Right renal cortex interstitium (tissue), 3 donors: Measurements from ENCODE around the gene ADCYAP1R1. TPM values are rescaled to one million over a fixed set of nuclear protein-coding genes. Genes with fewer than 3 reads are reported as not detected.

Source experiments
- DNase-seq, 3 donors: peaks; one replicate each; pipeline ENCODE4 v3.0.0-alpha.2; 2013; ENCODE audit warnings: low read depth in 3 of 3, low spot score in 2 of 3
- polyA plus RNA-seq, 3 donors: library from polyadenylated mRNA; unstranded; fragments of 120-200 nt; gene quantifications; one replicate each; pipeline ENCODE4 v1.2.1, GENCODE V29; 2013; ENCODE audit not compliant: insufficient read length in 3 of 3

ADCYAP1R1 gene
- polyA plus RNA-seq = 1 to 10 TPM in 1 of 3 donors, under 1 TPM in 2; 0.69 to 1.2 (median 0.89) TPM

GRCh38 chr7:31051598-31052486, at the start of gene ADCYAP1R1:
Gene ADCYAP1R1, plus strand, starts transcription at chr7:31052308. Its CDS starts 10,957 bp downstream, at chr7:31063265.
- peak in 2 of 3 donors; percentile 25 to 29 for DNase-seq

- no peak for DNase-seq
These were observed 49.0 kb upstream of the ADCYAP1R1 start for GRCh38 chr7:31003097-31003496.

DNA sequence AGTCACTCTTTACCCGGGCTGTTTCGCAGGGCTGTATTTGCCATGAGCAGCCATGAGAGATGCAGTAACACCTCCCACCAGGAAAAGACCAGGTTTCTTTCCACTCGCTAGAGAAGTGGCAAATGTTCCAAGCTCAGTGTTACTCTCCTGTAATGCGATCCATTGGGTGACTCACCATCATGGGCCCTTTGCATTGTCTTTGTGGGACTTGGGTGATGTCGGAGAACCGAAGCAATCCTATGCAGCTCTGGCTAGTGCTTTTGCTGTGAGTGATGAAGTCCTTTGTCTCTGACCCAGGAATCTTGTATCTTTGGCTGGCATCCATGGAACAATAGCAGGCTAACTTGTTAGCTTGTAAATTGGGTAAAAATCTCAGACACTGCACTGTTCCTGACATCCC, 48.4 kb upstream of the ADCYAP1R1 start:
- no peak for DNase-seq

DNA sequence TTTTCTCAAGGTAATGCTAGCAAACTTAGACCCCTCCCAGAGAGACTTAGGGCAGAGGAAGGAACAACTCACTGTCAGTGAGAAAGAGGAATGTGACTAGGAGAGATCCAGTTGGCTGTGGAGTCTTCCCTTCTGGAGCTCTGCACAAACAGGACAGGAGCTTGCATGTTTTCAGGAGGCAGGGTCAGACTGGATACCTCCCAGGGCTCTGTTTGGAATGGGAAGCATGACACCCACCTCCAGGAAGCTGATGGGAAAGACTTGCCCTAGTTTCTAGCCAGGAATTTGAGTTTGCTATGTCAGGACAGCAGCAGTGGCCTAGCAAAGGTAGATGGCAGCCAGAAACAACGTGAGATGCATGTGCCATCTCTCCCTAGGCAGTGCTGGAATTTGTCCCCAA, 47.7 kb upstream of the ADCYAP1R1 start:
- DNase-seq = no peak

GRCh38 chr7:31006857-31007256, 45.3 kb upstream of the ADCYAP1R1 start:
- DNase-seq = no peak

DNA sequence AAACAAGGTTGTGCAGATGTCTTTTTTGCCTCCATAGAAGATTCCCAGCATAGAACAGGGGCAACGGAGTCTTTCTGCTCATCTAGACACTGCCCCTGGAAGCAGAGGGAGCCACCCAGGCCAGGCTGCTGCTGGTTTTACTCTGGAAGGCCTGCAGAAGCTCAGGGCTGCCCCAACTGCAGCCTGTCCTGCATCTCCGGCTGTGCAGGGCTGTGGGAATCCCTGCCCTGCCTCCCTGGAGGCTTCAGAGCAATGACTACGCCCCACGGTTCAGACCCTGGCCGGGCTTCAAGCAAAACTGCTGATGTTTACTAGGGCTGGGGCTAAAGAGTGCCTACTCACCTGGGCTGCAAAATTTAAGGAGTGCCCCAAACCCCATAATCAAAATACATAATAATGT, 44.5 kb upstream of the ADCYAP1R1 start:
- no peak for DNase-seq

- DNase-seq = no peak
These were observed 37.3 kb upstream of the ADCYAP1R1 start for GRCh38 chr7:31014826-31015225.

- DNase-seq = no peak
These were observed 35.0 kb upstream of the ADCYAP1R1 start for GRCh38 chr7:31017032-31017675.

- no peak for DNase-seq
These were observed 34.4 kb upstream of the ADCYAP1R1 start for GRCh38 chr7:31017721-31018120.

GRCh38 chr7:31019509-31019908, 32.6 kb upstream of the ADCYAP1R1 start:
- no peak for DNase-seq

DNA sequence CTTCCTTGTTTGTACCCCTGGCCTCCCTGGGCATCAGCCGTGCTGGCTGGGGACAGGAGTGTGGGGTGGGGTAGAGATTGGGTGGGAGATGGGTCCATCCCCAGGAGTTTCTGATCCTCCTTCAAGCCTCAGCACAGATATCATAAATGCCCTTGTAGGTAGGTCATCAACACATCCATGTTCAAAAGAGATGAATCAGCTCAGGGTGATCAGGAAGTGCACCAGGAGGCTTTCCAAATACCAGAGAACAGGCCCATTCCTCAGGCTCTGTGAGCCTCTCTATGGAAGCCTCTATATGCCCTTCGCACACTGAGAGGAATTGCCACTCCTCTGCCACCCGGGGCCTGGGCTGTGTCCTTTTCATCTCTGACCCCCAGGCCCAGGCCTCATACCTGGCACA, 31.9 kb upstream of the ADCYAP1R1 start:
- DNase-seq = no peak

DNA sequence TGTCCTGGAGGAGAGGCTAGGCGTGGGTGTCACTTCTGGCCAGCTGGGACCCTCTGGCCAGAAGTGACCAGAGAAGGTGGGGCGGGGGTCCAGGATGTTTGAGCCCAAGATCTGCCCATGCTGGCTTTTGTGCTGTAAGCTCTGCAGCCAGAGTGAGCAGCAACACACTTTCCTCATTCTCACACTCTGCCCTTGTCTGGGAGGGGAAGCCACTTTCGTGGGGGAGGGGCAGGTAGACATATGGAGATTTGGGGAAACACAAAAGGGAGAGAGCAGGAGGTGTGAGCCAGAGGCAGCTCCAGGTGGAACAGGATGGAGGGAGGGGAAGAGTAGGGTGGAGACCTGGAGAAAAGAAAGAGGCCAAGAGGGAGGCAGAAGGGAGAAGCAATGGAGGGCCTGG, 31.5 kb upstream of the ADCYAP1R1 start:
- no peak for DNase-seq

DNA sequence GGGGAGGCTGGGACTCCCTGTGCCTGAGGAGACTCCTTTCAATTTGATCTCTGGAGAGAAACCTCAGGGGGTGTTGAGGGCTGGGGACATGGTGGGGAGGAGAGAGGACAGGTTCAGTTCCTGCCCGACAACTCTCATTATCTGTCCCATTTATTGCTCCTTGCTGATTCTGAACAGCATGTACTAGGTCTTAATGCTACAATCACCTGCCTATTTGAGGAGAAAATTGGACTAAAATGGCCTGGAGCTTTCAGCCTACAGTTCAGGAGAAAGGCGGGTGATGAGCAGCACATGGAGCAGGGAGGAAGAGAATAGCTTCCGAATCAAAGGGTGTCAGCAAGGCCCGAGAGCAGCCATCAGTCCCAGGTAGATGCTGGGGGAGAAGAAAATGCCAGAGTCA, 30.0 kb upstream of the ADCYAP1R1 start:
- DNase-seq = no peak

GRCh38 chr7:31022726-31023125, 29.4 kb upstream of the ADCYAP1R1 start:
- DNase-seq = no peak

DNA sequence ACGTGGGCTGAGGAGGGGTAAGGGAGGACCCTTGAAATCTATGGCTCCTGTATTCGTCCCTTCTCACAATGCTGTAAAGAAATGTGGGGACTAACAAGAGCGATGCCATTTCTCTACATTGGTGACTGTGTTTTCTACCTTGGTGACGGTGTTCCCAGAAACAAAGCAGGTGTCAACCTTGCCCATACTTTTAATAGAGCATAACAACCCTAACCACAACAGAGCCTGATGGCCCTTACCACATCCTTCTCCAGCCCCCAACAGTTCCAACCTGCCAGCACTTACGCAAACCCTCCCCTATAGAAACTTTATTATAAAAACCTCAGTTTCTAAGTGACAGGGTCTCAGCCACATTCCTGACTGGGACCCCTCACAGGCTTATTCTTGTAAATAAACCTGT, 28.2 kb upstream of the ADCYAP1R1 start:
- DNase-seq = no peak

GRCh38 chr7:31027161-31027965, 24.7 kb upstream of the ADCYAP1R1 start:
- peak; percentile 65 to 82 (median 65) for DNase-seq

GRCh38 chr7:31028006-31028405, 24.1 kb upstream of the ADCYAP1R1 start:
- no peak for DNase-seq

DNA sequence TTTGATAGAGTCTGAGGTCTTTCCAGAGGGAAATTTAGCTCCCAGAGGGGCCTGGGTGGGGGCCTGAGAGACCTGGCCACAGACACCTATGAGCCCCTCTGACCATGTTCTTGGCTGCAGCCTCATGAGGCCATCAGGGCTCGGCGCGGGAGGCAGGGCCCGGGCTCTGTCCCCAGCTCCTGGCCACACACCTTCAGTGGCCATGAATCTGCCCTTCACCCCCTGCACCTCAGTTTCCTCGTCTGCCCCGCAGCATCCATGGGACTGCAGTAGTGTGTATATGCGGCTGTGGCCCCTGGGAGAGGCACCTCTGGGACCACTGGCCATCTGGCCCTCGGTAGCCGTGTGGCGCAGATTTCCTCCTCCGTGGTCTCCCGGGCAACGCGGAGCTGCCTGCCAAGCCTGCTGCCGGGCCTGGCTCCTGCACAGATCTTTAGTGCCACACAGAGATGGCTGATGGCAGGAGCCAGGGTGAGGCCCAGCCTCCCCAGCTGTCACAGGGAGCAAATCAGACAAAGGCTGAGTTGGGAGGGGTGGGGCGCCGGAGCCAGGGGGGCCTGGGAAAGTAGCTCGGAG, 23.6 kb upstream of the ADCYAP1R1 start:
- DNase-seq = no peak

GRCh38 chr7:31029251-31030042, 22.7 kb upstream of the ADCYAP1R1 start:
- DNase-seq = no peak
